BJ (cell line): ENCODE measurements around the gene TNF. TPM values are rescaled to one million over a fixed set of nuclear protein-coding genes. Genes with fewer than 3 reads are reported as not detected.

Experiments
- CTCF ChIA-PET: fragments of 350-600 bp; formaldehyde crosslinking; extraction: SDS; loops from one replicate; lab custom pipeline; 2021; ENCODE audit warnings: antibody characterized with exemption, inconsistent platforms; lab: Yijun Ruan, JAX
- POLR2A ChIA-PET: fragments of 300-600 bp; sonication (Branson Sonifier 250); formaldehyde crosslinking; extraction: SDS; loops from one replicate; lab custom pipeline; 2021; ENCODE audit warnings: antibody characterized with exemption; lab: Charles Lee
- DNase-seq: peaks from one replicate; pipeline ENCODE4 v3.0.0-alpha.2; 2011; ENCODE audit warnings: low read depth
- H3K27me3 ChIP-seq: 2 replicates; pipeline ENCODE4 v1.6.0; 2011; ENCODE audit warnings: low read length; ENCODE audit not compliant: control insufficient read depth, insufficient read depth
- H3K36me3 ChIP-seq: 2 replicates; pipeline ENCODE4 v1.5.1; 2011; ENCODE audit warnings: low read length; ENCODE audit not compliant: control insufficient read depth, insufficient read depth
- H3K4me3 ChIP-seq: 2 replicates; pipeline ENCODE4 v1.5.1; 2011; ENCODE audit warnings: low read depth, mild to moderate bottlenecking, control low read depth, low read length
- polyA plus RNA-seq: library from polyadenylated mRNA; depleted of rRNA; stranded (reverse); fragments of >200 nt; gene quantifications from 2 replicates; pipeline ENCODE4 v1.2.3, GENCODE V29; 2011
- TF ChIP-seq, protein P1 (sequence below): IDR thresholded peaks from 2 replicates; pipeline ENCODE4 v1.5.1; 2011; ENCODE audit warnings: low read depth, mild to moderate bottlenecking, control low read depth, inconsistent platforms, low read length, moderate library complexity; ENCODE audit not compliant: insufficient read depth

The TNF gene
- polyA plus RNA-seq, 1 experiment, result not detected

DNA sequence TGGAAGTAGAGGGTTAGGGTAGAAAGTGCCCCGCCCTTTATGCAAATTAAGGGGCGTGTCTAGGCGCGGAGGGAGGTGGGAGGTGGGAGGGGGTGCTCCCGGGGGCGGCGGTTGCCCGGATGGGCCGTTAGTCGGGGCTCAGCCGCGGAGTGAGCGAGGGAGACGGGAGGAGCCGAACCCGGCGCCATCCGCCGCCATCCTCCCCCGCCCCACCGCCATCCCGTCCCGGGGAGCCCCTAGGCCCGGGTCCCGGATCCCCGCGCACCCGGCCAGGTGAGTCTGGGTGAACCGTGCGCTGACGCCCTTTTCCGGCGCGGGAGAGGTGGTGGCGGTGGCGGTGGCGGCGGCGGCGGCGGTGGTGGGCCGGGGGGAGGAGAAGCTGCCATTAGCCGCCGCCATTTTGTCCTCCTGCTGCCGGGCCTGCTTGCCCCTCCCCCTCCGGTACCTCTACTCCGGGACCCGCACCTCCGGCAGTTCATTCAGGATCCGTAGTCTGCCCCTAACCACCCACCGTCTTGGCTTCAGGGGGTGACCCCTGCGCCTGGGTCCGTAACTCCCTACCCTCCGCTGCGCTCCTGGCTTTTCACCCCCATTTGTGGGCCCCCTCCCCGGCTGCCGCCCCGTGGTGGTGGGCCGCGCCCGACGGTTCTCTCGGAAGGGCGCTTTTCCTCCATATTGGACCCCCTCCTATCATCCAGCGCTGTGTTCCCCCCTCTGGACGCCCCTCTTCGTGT, 45.4 kb downstream of the TNF start, which contains the start of gene PRRC2A:
TSS of gene PRRC2A (plus strand) at position 130 of the 734 bp plus-strand sequence. CDS start 2,075 bp downstream, outside the sequence.
- Histone ChIP-seq H3K4me3 (peak within 1 kb of the TSS; percentile 67), H3K27me3 (no peaks in the 10 kb centered on the region), H3K36me3 (peaks cover 18% of the 10 kb centered on the region)
- CTCF ChIA-PET, result interaction anchor here (3.6 kb wide), 1 partner anchor 22 kb away, joined by 18 read pairs; no protein-coding TSS in a partner anchor
- DNase-seq, result no peak
- TF ChIP-seq, protein P1, sequence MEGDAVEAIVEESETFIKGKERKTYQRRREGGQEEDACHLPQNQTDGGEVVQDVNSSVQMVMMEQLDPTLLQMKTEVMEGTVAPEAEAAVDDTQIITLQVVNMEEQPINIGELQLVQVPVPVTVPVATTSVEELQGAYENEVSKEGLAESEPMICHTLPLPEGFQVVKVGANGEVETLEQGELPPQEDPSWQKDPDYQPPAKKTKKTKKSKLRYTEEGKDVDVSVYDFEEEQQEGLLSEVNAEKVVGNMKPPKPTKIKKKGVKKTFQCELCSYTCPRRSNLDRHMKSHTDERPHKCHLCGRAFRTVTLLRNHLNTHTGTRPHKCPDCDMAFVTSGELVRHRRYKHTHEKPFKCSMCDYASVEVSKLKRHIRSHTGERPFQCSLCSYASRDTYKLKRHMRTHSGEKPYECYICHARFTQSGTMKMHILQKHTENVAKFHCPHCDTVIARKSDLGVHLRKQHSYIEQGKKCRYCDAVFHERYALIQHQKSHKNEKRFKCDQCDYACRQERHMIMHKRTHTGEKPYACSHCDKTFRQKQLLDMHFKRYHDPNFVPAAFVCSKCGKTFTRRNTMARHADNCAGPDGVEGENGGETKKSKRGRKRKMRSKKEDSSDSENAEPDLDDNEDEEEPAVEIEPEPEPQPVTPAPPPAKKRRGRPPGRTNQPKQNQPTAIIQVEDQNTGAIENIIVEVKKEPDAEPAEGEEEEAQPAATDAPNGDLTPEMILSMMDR, result no peak
- POLR2A ChIA-PET, result no interaction called here

DNA sequence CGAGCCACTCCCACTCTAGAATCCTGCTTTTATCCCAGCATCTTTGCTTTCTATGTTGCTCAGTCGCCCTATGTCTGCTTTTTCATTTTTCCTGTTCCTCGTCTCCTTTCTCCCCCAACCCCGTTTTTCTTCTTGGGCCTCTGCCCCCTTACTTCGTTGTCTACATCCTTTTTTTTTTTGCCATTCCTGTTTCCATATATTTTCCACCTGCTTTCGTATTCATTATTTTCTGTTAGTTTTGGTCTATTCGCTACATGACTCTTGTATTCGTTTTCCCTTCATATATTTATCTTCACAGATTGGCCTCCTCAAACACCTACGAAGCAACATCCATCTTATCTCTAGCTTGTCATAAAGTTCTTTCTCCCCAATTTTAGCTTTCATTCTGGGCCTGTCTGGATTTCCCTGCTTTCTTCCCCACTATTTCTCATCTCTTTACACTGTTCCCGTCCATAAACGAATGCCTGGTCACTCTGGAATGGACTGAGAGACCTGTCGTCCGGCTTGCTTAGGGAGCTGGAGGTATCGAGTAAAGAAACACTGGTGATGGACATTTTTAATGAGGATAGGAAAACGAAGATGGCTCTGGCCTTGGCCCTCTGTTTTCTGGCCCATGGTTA, 46.1 kb downstream of the TNF start:
- CTCF ChIA-PET, result interaction anchor here (1.0 to 3.6 kb wide), 4 partner anchors 13 to 75 kb away, joined by 4 to 18 read pairs (median 5); partner anchors contain the start of gene ATP6V1G2
- DNase-seq, result no peak

DNA sequence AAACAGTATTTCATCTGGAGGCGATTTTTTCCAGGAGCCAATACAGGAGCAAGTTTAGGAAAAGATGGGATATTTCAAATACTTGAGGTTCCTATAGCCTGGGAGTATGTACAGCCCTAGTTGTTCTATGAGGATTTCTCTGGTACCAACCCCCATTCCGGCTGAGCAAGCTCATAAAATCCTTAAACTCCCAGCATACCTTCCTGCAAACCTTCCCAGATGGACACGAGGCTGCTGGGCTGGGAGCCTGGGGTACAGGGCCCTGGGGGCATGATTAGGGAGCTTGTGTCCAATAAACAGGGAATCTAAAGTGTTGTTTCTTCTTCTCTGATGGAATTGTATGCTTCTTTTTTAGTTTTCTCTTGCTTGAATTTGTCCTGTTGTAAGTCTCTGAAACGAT, 46.6 kb downstream of the TNF start:
- DNase-seq, result no peak
- TF ChIP-seq, protein P1, result no peak
- ChIA-PET CTCF (interaction anchor here (1.0 to 3.6 kb wide), 5 partner anchors 12 to 128 kb away, joined by 3 to 18 read pairs (median 4); partner anchors contain the start of gene ATP6V1G2), POLR2A (interaction anchor here (0.6 to 1.1 kb wide), 2 partner anchors 16 to 30 kb away, joined by 3 read pairs; partner anchors contain the start of gene BAG6)
- Histone ChIP-seq H3K27me3 (no peaks in the 10 kb centered on the region), H3K36me3 (peaks cover 29% of the 10 kb centered on the region), H3K4me3 (peak overlapping the region; percentile 67)

More for the DNA sequence above, 46.1 kb downstream of the TNF start:
- peak overlapping the region; percentile 67 for H3K4me3 ChIP-seq
- H3K27me3 ChIP-seq, result no peaks in the 10 kb centered on the region
- POLR2A ChIA-PET, result interaction anchor here (0.6 to 1.1 kb wide), 2 partner anchors 16 to 31 kb away, joined by 3 read pairs; partner anchors contain the start of gene BAG6
- TF ChIP-seq, protein P1, result no peak
- peaks cover 23% of the 10 kb centered on the region for H3K36me3 ChIP-seq

DNA sequence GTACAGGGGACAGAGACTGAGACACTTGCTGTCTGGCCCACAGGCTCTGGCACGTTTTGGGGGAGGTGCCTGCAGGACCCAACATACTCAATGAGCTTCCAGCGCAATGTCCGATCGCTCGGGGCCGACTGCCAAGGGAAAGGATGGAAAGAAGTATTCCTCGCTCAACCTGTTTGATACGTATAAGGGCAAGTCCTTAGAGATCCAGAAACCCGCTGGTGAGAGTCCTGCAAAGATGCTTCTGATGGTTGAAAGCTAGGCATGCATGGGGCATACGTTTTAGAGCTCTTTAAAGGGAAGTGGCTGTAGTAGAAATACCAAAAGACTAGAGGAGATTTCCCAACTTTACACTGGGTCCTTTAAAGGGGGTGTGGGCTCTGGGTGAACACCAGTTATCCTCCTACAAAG, 47.3 kb downstream of the TNF start:
- TF ChIP-seq, protein P1, result no peak
- ChIA-PET CTCF (interaction anchor here (1.3 to 3.6 kb wide), 4 partner anchors 11 to 129 kb away, joined by 3 to 18 read pairs (median 5); no protein-coding TSS in a partner anchor), POLR2A (interaction anchor here (1.1 kb wide), 1 partner anchor 15 kb away, joined by 3 read pairs; no protein-coding TSS in a partner anchor)
- Histone ChIP-seq H3K36me3 (peaks cover 34% of the 10 kb centered on the region), H3K27me3 (no peaks in the 10 kb centered on the region), H3K4me3 (peak overlapping the region; percentile 67)
- DNase-seq, result no peak

DNA sequence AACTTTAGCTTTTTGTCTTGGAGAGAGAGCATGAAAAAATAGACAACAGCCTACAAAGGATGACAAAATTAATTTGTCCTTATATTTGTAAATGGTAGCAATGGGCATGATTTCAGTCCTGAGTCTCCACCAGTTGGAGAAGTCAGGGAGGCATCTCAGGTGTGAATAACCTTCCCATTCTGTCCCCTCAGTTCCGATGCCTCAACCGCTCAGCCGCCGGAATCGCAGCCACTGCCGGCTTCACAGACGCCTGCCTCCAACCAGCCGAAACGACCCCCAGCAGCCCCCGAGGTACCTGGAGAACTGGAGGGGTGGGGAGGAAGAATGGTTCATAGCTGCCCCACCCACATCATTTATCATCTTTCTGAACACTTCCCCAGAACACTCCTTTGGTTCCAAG, 48.7 kb downstream of the TNF start:
- DNase-seq, result no peak
- ChIA-PET CTCF (no interaction called here), POLR2A (no interaction called here)
- Histone ChIP-seq H3K4me3 (no peak overlapping the region), H3K27me3 (no peaks in the 10 kb centered on the region), H3K36me3 (peaks cover 43% of the 10 kb centered on the region)
- TF ChIP-seq, protein P1, result no peak
